T-cell (primary cell): ENCODE results near the gene MAP2K7. TPM values are rescaled to one million over a fixed set of nuclear protein-coding genes. Genes with fewer than 3 reads are reported as not detected.
A peak's percentile ranks its signal among the peaks of the same experiment; 100 is the strongest.

Source experiments
- ATAC-seq, 4 experiments: fragments of 200-7000 bp in 3 of 4; fragments of 150-1000 bp in 1 of 4; cut with Tn5 transposase; replicated peaks in 1 of 4; 1 replicate in 3 of 4; 2 replicates in 1 of 4; pipeline ENCODE4 v1.10.0; 2021; ENCODE audit warnings: moderate library complexity in 3 of 4, mild to moderate bottlenecking in 2 of 4, moderate number of reproducible peaks in 1 of 4
- CTCF ChIA-PET, 2 donors: fragments of 300-600 bp; sonication (Branson Sonifier 250); formaldehyde crosslinking; loops; one replicate each; lab custom pipeline; 2022; ENCODE audit warnings: antibody characterized with exemption in 2 of 2; lab: Charles Lee
- POLR2A ChIA-PET, 2 donors: fragments of 300-600 bp; sonication (Branson Sonifier 250); formaldehyde crosslinking; loops; one replicate each; lab custom pipeline; 2022; ENCODE audit warnings: antibody characterized with exemption in 2 of 2; lab: Charles Lee
- DNase-seq, 35 experiments: peaks; one replicate each; pipeline versions ENCODE4 v3.0.0 to v3.0.0-alpha.2; 2013 to 2023
- H3K27ac ChIP-seq: one replicate; pipeline ENCODE4 v1.5.1; 2013; ENCODE audit warnings: low read length
- H3K27me3 ChIP-seq, 2 experiments: replicated peaks in 1 of 2; 1 replicate in 1 of 2; 2 replicates in 1 of 2; pipeline versions ENCODE4 v1.6.1 to v1.7.0; 2013; ENCODE audit warnings: low read length in 1 of 2, mixed read lengths in 1 of 2; ENCODE audit not compliant: control insufficient read depth in 2 of 2, insufficient read depth in 2 of 2; ENCODE audit errors: extremely low read depth in 1 of 2
- H3K36me3 ChIP-seq, 2 donors: 1 replicate in 1 of 2; 2 replicates in 1 of 2; pipeline versions ENCODE4 v1.6.1 to v1.7.0; 2013; ENCODE audit warnings: low read length in 1 of 2; ENCODE audit not compliant: control insufficient read depth in 2 of 2, insufficient read depth in 1 of 2; ENCODE audit errors: extremely low read depth in 1 of 2
- H3K4me1 ChIP-seq, 2 experiments: 1 replicate in 1 of 2; 2 replicates in 1 of 2; pipeline versions ENCODE4 v1.6.1 to v1.7.0; 2013; ENCODE audit warnings: low read length in 2 of 2, mixed read lengths in 1 of 2; ENCODE audit not compliant: insufficient read depth in 2 of 2, control insufficient read depth in 1 of 2; ENCODE audit errors: extremely low read depth in 1 of 2
- H3K4me3 ChIP-seq, 2 donors: 1 replicate in 1 of 2; 2 replicates in 1 of 2; pipeline versions ENCODE4 v1.5.1 to v1.7.0; 2013; ENCODE audit warnings: mild to moderate bottlenecking in 2 of 2, low read length in 1 of 2, moderate library complexity in 1 of 2; ENCODE audit not compliant: control insufficient read depth in 1 of 2; ENCODE audit errors: extremely low read depth in 1 of 2
- H3K9me3 ChIP-seq: 2 replicates; pipeline ENCODE4 v1.7.0; 2013
- H3K27ac Mint-ChIP-seq, 2 donors: one replicate each; pipeline ENCODE4 v1.8.0; 2020 to 2021; ENCODE audit warnings: mild to moderate bottlenecking in 2 of 2, mixed read lengths in 2 of 2
- H3K27me3 Mint-ChIP-seq, 2 donors: one replicate each; pipeline ENCODE4 v1.8.0; 2021 to 2022; ENCODE audit warnings: mixed read lengths in 2 of 2
- H3K36me3 Mint-ChIP-seq: one replicate; pipeline ENCODE4 v1.8.0; 2021; ENCODE audit warnings: mixed read lengths
- H3K4me1 Mint-ChIP-seq, 3 donors: one replicate each; pipeline ENCODE4 v1.8.0; 2020 to 2022; ENCODE audit warnings: mixed read lengths in 3 of 3, mild to moderate bottlenecking in 1 of 3
- H3K4me3 Mint-ChIP-seq, 3 donors: one replicate each; pipeline ENCODE4 v1.8.0; 2020 to 2022; ENCODE audit warnings: mild to moderate bottlenecking in 3 of 3, mixed read lengths in 3 of 3, moderate library complexity in 3 of 3
- H3K9me3 Mint-ChIP-seq, 3 donors: one replicate each; pipeline ENCODE4 v1.8.0; 2020 to 2022; ENCODE audit warnings: mixed read lengths in 3 of 3
- WGBS: methylation state at CpG from one replicate; pipeline ENCODE4 v1.1.5; 2013; ENCODE audit warnings: missing lambda C conversion rate; ENCODE audit not compliant: insufficient coverage; 5-methylcytosine and 5-hydroxymethylcytosine counted together
- total RNA-seq, 35 experiments: library from RNA in 6 of 35; stranded (reverse) in 6 of 35; fragments of 120-200 nt in 1 of 35; gene quantifications; one replicate each; pipeline versions ENCODE4 v1.2.1 to v1.2.4 and lab custom pipeline; 2013 to 2026

MAP2K7 gene
- total RNA-seq, 5 donors from 2014 or later (not counting 1 experiment from before 2014, with no cell fraction given), result 68.1 to 93.1 (median 73.5) TPM

GRCh38 chr19:7919610-7920518 is 16.2 kb downstream of the MAP2K7 start, which contains the start of gene SNAPC2:
Gene SNAPC2, plus strand, starts transcription at chr19:7920338. Its CDS starts 29 bp downstream, at chr19:7920367.
- POLR2A ChIA-PET, result interaction anchor here in 1 of 2 donors (0.6 to 2.2 kb wide), 9 partner anchors 8 to 290 kb away, joined by 3 to 9 read pairs (median 5); partner anchors contain the start of genes MAP2K7, PET100, TIMM44 and XAB2
- Histone ChIP-seq H3K4me1 (peaks cover 17 to 68% of the 10 kb centered on the region in 2 experiments), H3K27me3 (peaks cover 3 to 45% of the 10 kb centered on the region in 2 experiments), H3K9me3 (no peaks in the 10 kb centered on the region), H3K36me3 (peaks cover 6 to 13% of the 10 kb centered on the region in 2 donors), H3K4me3 (peak within 1 kb of the TSS; percentile 57), H3K27ac (peak within 1 kb of the TSS; percentile 72)
- Mint-ChIP-seq H3K27ac (peak within 1 kb of the TSS; percentile 91 to 94), H3K36me3 (no peaks in the 10 kb centered on the region), H3K4me1 (peaks cover 29 to 53% (median 35%) of the 10 kb centered on the region in 3 donors), H3K27me3 (peaks cover 10 to 31% of the 10 kb centered on the region in 2 donors), H3K4me3 (peak within 1 kb of the TSS; percentile 86 to 94 (median 88)), H3K9me3 (no peaks in the 10 kb centered on the region)
- CTCF ChIA-PET, result interaction anchor here in 1 of 2 donors (0.6 to 3.6 kb wide), 13 partner anchors 8 to 1918 kb away, joined by 3 to 33 read pairs (median 5); partner anchors contain the start of genes MAP2K7, MCOLN1 and TIMM44
- 9% methylated on average over 59 of the region's 62 CpGs for WGBS
- ATAC-seq (peak; percentile 69 to 71 (median 70)), DNase-seq (peak; percentile 91 to 98 (median 96))

DNA sequence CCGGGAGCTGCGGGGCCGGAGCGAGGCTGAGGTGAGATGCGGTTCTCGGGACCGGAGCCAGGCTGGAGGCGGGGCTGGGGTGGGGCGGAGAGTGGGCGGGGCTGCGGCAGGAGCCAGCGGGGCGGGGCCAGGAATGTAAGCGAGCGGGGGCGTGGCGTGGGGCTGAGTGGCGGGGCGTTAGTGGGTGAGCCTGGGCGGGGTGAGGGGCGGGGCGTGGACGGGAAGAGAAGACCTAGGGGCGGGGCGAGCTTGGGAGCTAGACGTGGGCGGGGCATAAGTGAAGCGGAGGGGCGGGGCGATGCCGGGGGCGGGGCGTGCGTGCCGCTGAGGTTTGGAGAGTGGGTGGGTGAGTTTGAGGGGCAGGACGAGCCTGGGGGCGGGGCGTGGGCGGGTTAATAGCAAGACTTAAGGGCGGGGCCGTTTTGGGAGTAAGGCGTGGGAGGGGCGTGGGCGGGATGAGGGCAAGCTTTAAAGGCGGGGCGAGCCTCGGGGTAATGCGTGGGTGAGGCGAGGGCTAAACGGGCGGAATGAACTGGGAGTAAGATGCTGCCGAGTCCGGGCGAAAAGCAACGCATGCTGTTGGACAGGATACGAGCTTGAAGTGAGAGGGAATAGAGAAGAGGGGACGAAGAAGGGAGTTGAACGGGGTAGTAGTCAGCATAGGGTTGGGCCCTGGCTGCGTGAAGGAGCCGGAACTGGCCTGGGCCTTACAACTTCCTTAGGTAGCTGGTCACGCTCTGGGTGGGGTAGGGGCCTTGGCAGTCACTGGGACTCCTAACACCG is 17.0 kb downstream of the MAP2K7 start:
- Mint-ChIP-seq H3K27me3 (peaks cover 6 to 24% of the 10 kb centered on the region in 2 donors), H3K9me3 (no peaks in the 10 kb centered on the region), H3K4me1 (peaks cover 29 to 51% (median 33%) of the 10 kb centered on the region in 3 donors), H3K27ac (peak overlapping the region; percentile 91 to 94), H3K36me3 (no peaks in the 10 kb centered on the region), H3K4me3 (peak overlapping the region; percentile 86 to 94 (median 88))
- no peaks in the 10 kb centered on the region for H3K9me3 ChIP-seq
- peak; percentile 67 to 79 (median 70) for ATAC-seq
- H3K4me3 ChIP-seq, result peak overlapping the region; percentile 57
- ChIA-PET CTCF (interaction anchor here (0.6 to 3.6 kb wide), 16 partner anchors 9 to 1919 kb away, joined by 3 to 33 read pairs (median 4); partner anchors contain the start of genes MAP2K7 (in 1 of the 2), MCOLN1 (in 1 of the 2) and TIMM44 (in 1 of the 2)), POLR2A (interaction anchor here in 1 of 2 donors (0.6 to 2.2 kb wide), 9 partner anchors 9 to 1148 kb away, joined by 3 to 9 read pairs (median 5); partner anchors contain the start of genes MAP2K7, PET100, TIMM44 and VAV1)
- under 1% methylated on average over 38 of the region's 62 CpGs for WGBS
- peaks cover 17 to 67% of the 10 kb centered on the region in 2 experiments for H3K4me1 ChIP-seq
- H3K36me3 ChIP-seq, result peaks cover 6 to 13% of the 10 kb centered on the region in 2 donors
- peak; percentile 93 to 100 (median 100) for DNase-seq
- H3K27me3 ChIP-seq, result peaks cover 3 to 37% of the 10 kb centered on the region in 2 experiments
- H3K27ac ChIP-seq, result peak overlapping the region; percentile 72

DNA sequence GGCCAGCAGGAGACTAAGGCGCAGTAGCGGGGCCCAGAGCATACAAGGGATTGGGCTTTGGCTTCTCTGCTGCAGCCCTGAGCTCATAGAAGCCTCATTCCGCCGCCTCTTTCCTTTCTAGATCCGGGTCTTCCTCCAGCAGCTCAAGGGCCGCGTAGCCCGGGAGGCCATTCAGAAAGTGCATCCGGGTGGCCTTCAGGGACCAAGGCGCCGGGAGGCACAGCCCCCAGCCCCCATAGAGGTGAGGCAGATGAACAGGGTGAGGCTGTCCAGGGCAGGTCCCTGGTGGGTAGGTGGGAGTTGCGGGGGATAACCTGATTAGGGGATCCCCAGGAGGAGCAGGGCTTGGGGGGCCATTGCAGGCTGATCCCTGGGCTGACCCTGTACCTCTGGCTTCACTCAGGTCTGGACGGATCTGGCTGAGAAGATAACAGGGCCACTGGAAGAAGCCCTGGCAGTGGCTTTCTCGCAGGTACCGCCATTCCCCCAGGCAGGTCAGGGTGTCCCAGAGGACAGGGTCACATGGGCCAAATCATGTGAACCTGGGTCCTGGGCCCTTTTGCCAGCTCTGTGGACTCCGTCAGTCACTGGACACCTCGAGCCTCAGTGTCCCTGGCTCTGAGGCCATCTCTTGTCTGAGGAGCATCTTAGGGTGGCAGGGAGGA is 17.8 kb downstream of the MAP2K7 start:
- 62% methylated on average over 15 of the region's 17 CpGs for WGBS
- CTCF ChIA-PET, result interaction anchor here (0.6 to 3.6 kb wide), 7 partner anchors 8 to 353 kb away, joined by 3 to 33 read pairs (median 11); partner anchors contain the start of genes MAP2K7 (in 1 of the 2) and TIMM44 (in 1 of the 2)
- Mint-ChIP-seq H3K27me3 (peaks cover 4 to 19% of the 10 kb centered on the region in 2 donors), H3K9me3 (no peaks in the 10 kb centered on the region), H3K36me3 (no peaks in the 10 kb centered on the region), H3K4me1 (peaks cover 29 to 50% (median 32%) of the 10 kb centered on the region in 3 donors), H3K27ac (peak overlapping the region; percentile 91 to 94), H3K4me3 (peak overlapping the region; percentile 86 to 94 (median 88))
- POLR2A ChIA-PET, result interaction anchor here in 1 of 2 donors (0.6 to 2.2 kb wide), 5 partner anchors 9 to 1149 kb away, joined by 3 to 9 read pairs (median 5); partner anchors contain the start of genes MAP2K7, TIMM44 and VAV1
- H3K27me3 ChIP-seq, result peaks cover 3 to 30% of the 10 kb centered on the region in 2 experiments
- ATAC-seq, result no peak
- H3K4me1 ChIP-seq, result peaks cover 17 to 64% of the 10 kb centered on the region in 2 experiments
- H3K9me3 ChIP-seq, result no peaks in the 10 kb centered on the region
- H3K27ac ChIP-seq, result peak overlapping the region; percentile 72
- no peak for DNase-seq
- peak overlapping the region; percentile 55 to 57 for H3K4me3 ChIP-seq
- peaks cover 6 to 13% of the 10 kb centered on the region in 2 donors for H3K36me3 ChIP-seq

GRCh38 chr19:7921967-7922835 is 18.5 kb downstream of the MAP2K7 start:
- H3K27me3 ChIP-seq, result peaks cover 3 to 26% of the 10 kb centered on the region in 2 experiments
- peaks cover 6 to 13% of the 10 kb centered on the region in 2 donors for H3K36me3 ChIP-seq
- Mint-ChIP-seq H3K4me3 (peak overlapping the region in 2 of 3 donors; percentile 14 to 39), H3K4me1 (peaks cover 29 to 48% (median 30%) of the 10 kb centered on the region in 3 donors), H3K9me3 (no peaks in the 10 kb centered on the region), H3K27ac (peak overlapping the region in 1 of 2 donors; percentile 44), H3K36me3 (no peaks in the 10 kb centered on the region), H3K27me3 (peaks cover 4 to 15% of the 10 kb centered on the region in 2 donors)
- POLR2A ChIA-PET, result interaction anchor here in 1 of 2 donors (1.8 kb wide), 1 partner anchor 22 kb away, joined by 4 read pairs; the partner anchor contains the start of gene TIMM44
- no peak overlapping the region for H3K4me3 ChIP-seq
- CTCF ChIA-PET, result interaction anchor here in 1 of 2 donors (3.3 to 3.6 kb wide), 2 partner anchors 19 to 53 kb away, joined by 28 to 32 read pairs; partner anchors contain the start of gene MAP2K7
- no peak for ATAC-seq
- peaks cover 14 to 61% of the 10 kb centered on the region in 2 experiments for H3K4me1 ChIP-seq
- DNase-seq, result no peak
- no peaks in the 10 kb centered on the region for H3K9me3 ChIP-seq
- H3K27ac ChIP-seq, result no peak overlapping the region
- 88% methylated on average over 18 of the region's 31 CpGs for WGBS
